H1 (cell line): ENCODE data around the gene WDR76. TPM values are rescaled to one million over a fixed set of nuclear protein-coding genes. Genes with fewer than 3 reads are reported as not detected.

ENCODE experiments used
- CTCF ChIA-PET: fragments of 300-600 bp; sonication (Branson Sonifier 250); formaldehyde crosslinking; loops from one replicate; lab custom pipeline; 2021; ENCODE audit not compliant: partially characterized antibody; lab: Charles Lee
- POLR2A ChIA-PET: fragments of 300-600 bp; sonication (Branson Sonifier 250); formaldehyde crosslinking; loops from one replicate; lab custom pipeline; 2021; ENCODE audit warnings: inconsistent platforms; ENCODE audit not compliant: partially characterized antibody; lab: Charles Lee
- DNase-seq, 2 experiments: peaks; one replicate each; pipeline versions ENCODE4 v3.0.0 to v3.0.0-alpha.2; 2010 to 2022; ENCODE audit warnings: low spot score in 2 of 2, low read depth in 1 of 2, mixed read lengths in 1 of 2
- FAIRE-seq: peaks from 2 replicates; lab custom pipeline; 2011; peaks lifted over from hg19 to GRCh38; lab: Jason Lieb, UNC
- H2AFZ ChIP-seq: 2 replicates; pipeline ENCODE4 v1.8.1; 2012; ENCODE audit warnings: low read length, inconsistent platforms
- H2AK5ac ChIP-seq: 2 replicates; pipeline ENCODE4 v1.6.1; 2013; ENCODE audit warnings: low read depth, low read length
- H2BK120ac ChIP-seq: replicated peaks from 2 replicates; pipeline ENCODE3; 2013; ENCODE audit warnings: low read depth, low read length, inconsistent platforms
- H2BK12ac ChIP-seq: 2 replicates; pipeline ENCODE4 v1.6.1; 2013; ENCODE audit warnings: low read depth, low read length
- H2BK15ac ChIP-seq: 2 replicates; pipeline ENCODE4 v1.6.1; 2013; ENCODE audit warnings: low read length
- H2BK20ac ChIP-seq: 2 replicates; pipeline ENCODE4 v1.6.1; 2013; ENCODE audit warnings: low read length
- H2BK5ac ChIP-seq: 2 replicates; pipeline ENCODE4 v1.6.1; 2013; ENCODE audit warnings: low read depth, low read length
- H3K14ac ChIP-seq: 2 replicates; pipeline ENCODE4 v1.6.1; 2013; ENCODE audit warnings: inconsistent platforms; ENCODE audit not compliant: insufficient read length
- H3K18ac ChIP-seq: 2 replicates; pipeline ENCODE4 v1.6.1; 2013; ENCODE audit warnings: low read length; ENCODE audit errors: extremely low read depth
- H3K23ac ChIP-seq: 2 replicates; pipeline ENCODE4 v1.6.1; 2013; ENCODE audit warnings: inconsistent platforms; ENCODE audit not compliant: insufficient read length
- H3K23me2 ChIP-seq: 2 replicates; pipeline ENCODE4 v1.6.1; 2013; ENCODE audit warnings: low read depth, low read length
- H3K27ac ChIP-seq: 2 replicates; pipeline ENCODE4 v1.6.1; 2011; ENCODE audit warnings: low read depth, low read length, inconsistent platforms
- H3K27me3 ChIP-seq, 4 experiments: replicated peaks in 1 of 4; 1 replicate in 1 of 4; 2 replicates in 3 of 4; pipeline versions ENCODE4 v1.6.1 to v1.8.1; 2011 to 2013; ENCODE audit warnings: low read length in 3 of 4, mild to moderate bottlenecking in 3 of 4, inconsistent platforms in 2 of 4, mixed read lengths in 2 of 4, moderate library complexity in 1 of 4; ENCODE audit not compliant: control insufficient read depth in 3 of 4, insufficient read depth in 3 of 4; ENCODE audit errors: extremely low read depth in 1 of 4
- H3K36me3 ChIP-seq, 4 experiments: 2 replicates each; pipeline versions ENCODE4 v1.6.1 to v1.8.1; 2011 to 2013; ENCODE audit warnings: mild to moderate bottlenecking in 4 of 4, low read length in 3 of 4, moderate library complexity in 2 of 4, control low read depth in 1 of 4, inconsistent platforms in 1 of 4; ENCODE audit not compliant: insufficient read depth in 4 of 4, control insufficient read depth in 2 of 4
- H3K4ac ChIP-seq: replicated peaks from 2 replicates; pipeline ENCODE3; 2013; ENCODE audit warnings: low read length, low read depth, mixed read lengths, inconsistent platforms; ENCODE audit not compliant: insufficient read length
- H3K4me1 ChIP-seq, 4 experiments: replicated peaks in 1 of 4; 1 replicate in 1 of 4; 2 replicates in 3 of 4; pipeline versions ENCODE4 v1.6.1 to v1.8.1; 2011 to 2013; ENCODE audit warnings: low read length in 3 of 4, inconsistent platforms in 2 of 4, mixed read lengths in 1 of 4; ENCODE audit not compliant: insufficient read depth in 4 of 4, control insufficient read depth in 3 of 4
- H3K4me2 ChIP-seq, 2 experiments: 2 replicates each; pipeline versions ENCODE4 v1.6.1 to v1.8.1; 2011 to 2013; ENCODE audit warnings: low read depth in 2 of 2, low read length in 2 of 2, control low read depth in 1 of 2, inconsistent platforms in 1 of 2, mild to moderate bottlenecking in 1 of 2; ENCODE audit not compliant: insufficient read depth in 1 of 2
- H3K4me3 ChIP-seq, 4 experiments: fragments of 200-600, 300-600 bp in 1 of 4; sonication (generic), shearing (Covaris generic), sonication (Bioruptor Twin) in 1 of 4; 2 replicates each; pipeline versions ENCODE4 v1.5.1 to v1.8.1; 2011 to 2016; ENCODE audit warnings: low read length in 4 of 4, low read depth in 3 of 4, control low read depth in 2 of 4, inconsistent platforms in 2 of 4, mild to moderate bottlenecking in 2 of 4, mixed read lengths in 1 of 4, moderate library complexity in 1 of 4; ENCODE audit not compliant: insufficient read depth in 2 of 4; ENCODE audit errors: extremely low read depth in 1 of 4
- H3K56ac ChIP-seq: replicated peaks from 2 replicates; pipeline ENCODE3; 2013; ENCODE audit warnings: low read depth, mild to moderate bottlenecking, mixed read lengths, low read length, inconsistent platforms; ENCODE audit not compliant: insufficient read length
- H3K79me1 ChIP-seq: 2 replicates; pipeline ENCODE4 v1.6.1; 2013; ENCODE audit warnings: low read depth, low read length, control low read depth
- H3K79me2 ChIP-seq, 2 experiments: 2 replicates each; pipeline versions ENCODE4 v1.6.1 to v1.8.1; 2012 to 2013; ENCODE audit warnings: low read length in 2 of 2, mild to moderate bottlenecking in 2 of 2, inconsistent platforms in 1 of 2; ENCODE audit not compliant: insufficient read depth in 2 of 2, control insufficient read depth in 1 of 2
- H3K9ac ChIP-seq, 4 experiments: replicated peaks in 1 of 4; 1 replicate in 1 of 4; 2 replicates in 3 of 4; pipeline versions ENCODE4 v1.6.1 to v1.8.1; 2011 to 2013; ENCODE audit warnings: low read depth in 3 of 4, low read length in 3 of 4, control low read depth in 2 of 4, mild to moderate bottlenecking in 2 of 4, moderate library complexity in 2 of 4, inconsistent platforms in 1 of 4; ENCODE audit errors: extremely low read depth in 1 of 4
- H3K9me3 ChIP-seq, 2 experiments: 2 replicates each; pipeline versions ENCODE4 v1.6.1 to v1.8.1; 2012 to 2013; ENCODE audit warnings: mild to moderate bottlenecking in 2 of 2, moderate library complexity in 2 of 2, control low read depth in 1 of 2, inconsistent platforms in 1 of 2, low read depth in 1 of 2, low read length in 1 of 2, mixed read lengths in 1 of 2; ENCODE audit not compliant: insufficient read depth in 2 of 2
- H4K20me1 ChIP-seq, 2 experiments: replicated peaks in 1 of 2; 2 replicates each; pipeline versions ENCODE3 to v1.8.1; 2011 to 2013; ENCODE audit warnings: inconsistent platforms in 2 of 2, low read length in 2 of 2, mild to moderate bottlenecking in 1 of 2; ENCODE audit not compliant: insufficient read depth in 2 of 2, control insufficient read depth in 1 of 2
- H4K5ac ChIP-seq: 2 replicates; pipeline ENCODE4 v1.6.1; 2013; ENCODE audit warnings: low read length, low read depth, mixed read lengths, inconsistent platforms; ENCODE audit not compliant: insufficient read length
- H4K8ac ChIP-seq: 2 replicates; pipeline ENCODE4 v1.8.0; 2013; ENCODE audit warnings: mild to moderate bottlenecking, moderate library complexity, low read length, inconsistent platforms; ENCODE audit not compliant: insufficient read depth; ENCODE audit errors: extremely low read depth
- H4K91ac ChIP-seq: replicated peaks from 2 replicates; pipeline ENCODE3; 2013; ENCODE audit warnings: low read length, mixed read lengths, inconsistent platforms; ENCODE audit not compliant: insufficient read length
- BCL11A ChIP-seq, 2 experiments: IDR thresholded peaks; one replicate each; pipeline ENCODE4 v1.6.1; 2011; ENCODE audit warnings: low read depth in 2 of 2, low read length in 2 of 2, mild to moderate bottlenecking in 2 of 2
- BRCA1 ChIP-seq: IDR thresholded peaks from 2 replicates; pipeline ENCODE4 v1.6.1; 2012; ENCODE audit warnings: low read depth, low read length, improper control_type of control experiment
- EGR1 ChIP-seq: IDR thresholded peaks from 2 replicates; pipeline ENCODE4 v1.6.1; 2011; ENCODE audit warnings: low read depth, low read length, borderline replicate concordance
- EZH2 ChIP-seq: fragments of 200-600 bp; sonication (generic); IDR thresholded peaks from 2 replicates; pipeline ENCODE4 v1.7.1; 2012; ENCODE audit warnings: low read depth, mild to moderate bottlenecking, moderate library complexity, low read length, inconsistent platforms; ENCODE audit not compliant: severe bottlenecking
- KDM4A ChIP-seq: IDR thresholded peaks from one replicate; pipeline ENCODE4 v1.7.1; 2012; ENCODE audit warnings: low read depth, mild to moderate bottlenecking, moderate library complexity, low read length, inconsistent platforms; ENCODE audit not compliant: severe bottlenecking
- SIN3A ChIP-seq, 2 experiments: IDR thresholded peaks in 1 of 2; conservative IDR thresholded peaks in 1 of 2; 2 replicates each; pipeline ENCODE4 v1.6.1; 2011 to 2012; ENCODE audit warnings: low read length in 2 of 2, improper control_type of control experiment in 1 of 2, low read depth in 1 of 2, mild to moderate bottlenecking in 1 of 2
- SIRT6 ChIP-seq: IDR thresholded peaks from one replicate; pipeline ENCODE4 v1.7.1; 2012; ENCODE audit warnings: low read length, inconsistent platforms
- SP4 ChIP-seq: IDR thresholded peaks from 2 replicates; pipeline ENCODE4 v1.6.1; 2012; ENCODE audit warnings: low read length, inconsistent platforms
- TCF12 ChIP-seq: IDR thresholded peaks from 2 replicates; pipeline ENCODE4 v1.6.1; 2011; ENCODE audit warnings: low read depth, mild to moderate bottlenecking, low read length
- YY1 ChIP-seq: IDR thresholded peaks from 2 replicates; pipeline ENCODE4 v1.6.1; 2011; ENCODE audit warnings: low read depth, mild to moderate bottlenecking, low read length
- WGBS, 2 experiments: shearing (Covaris generic) in 1 of 2; methylation state at CpG; one replicate each; pipeline versions ENCODE4 v1.1.6 to v1.1.7; 2013 to 2015; ENCODE audit warnings: low lambda C conversion rate in 2 of 2, mixed read lengths in 2 of 2, inconsistent platforms in 1 of 2, low coverage in 1 of 2, missing lambda C conversion rate in 1 of 2; ENCODE audit not compliant: insufficient replicate concordance in 2 of 2, insufficient coverage in 1 of 2, insufficient read length in 1 of 2; ENCODE audit errors: extremely low coverage in 1 of 2, missing lambda C conversion rate in 1 of 2; 5-methylcytosine and 5-hydroxymethylcytosine counted together
- polyA plus RNA-seq, 7 experiments: library from polyadenylated mRNA; depleted of rRNA in 3 of 7; stranded (reverse) in 5 of 7; unstranded in 2 of 7; fragments of >200 nt in 5 of 7; fragments of 200-250 nt in 2 of 7; gene quantifications; 1 replicate in 5 of 7; 2 replicates in 1 of 7; 4 replicates in 1 of 7; pipeline versions ENCODE4 v1.2.1 to v1.2.3, GENCODE V29; 2011 to 2013; ENCODE audit warnings: missing spikeins in 2 of 7, mixed read lengths in 2 of 7
- total RNA-seq: library from RNA; stranded (reverse); fragmentation: NEBNext Ultra II Directional; extraction: Animal tissue kit (Norgen Biotek cat#: 25700); gene quantifications from 2 replicates; pipeline ENCODE4 v1.2.1, GENCODE V29; 2021
- TF ChIP-seq, protein P1 (sequence below), 3 experiments: IDR thresholded peaks; 1 replicate in 2 of 3; 2 replicates in 1 of 3; pipeline versions ENCODE4 v1.5.1 to v1.6.1; 2011; ENCODE audit warnings: low read length in 3 of 3, mild to moderate bottlenecking in 3 of 3, inconsistent platforms in 2 of 3, low read depth in 1 of 3, moderate library complexity in 1 of 3; ENCODE audit not compliant: insufficient read depth in 1 of 3; ENCODE audit errors: control extremely low read depth in 1 of 3

WDR76 gene
- total and polyA plus RNA-seq, 2 of the 8 experiments (the other 6 are each of a cell fraction or from before 2014, with no cell fraction given): 4.1 to 18.9 TPM

DNA sequence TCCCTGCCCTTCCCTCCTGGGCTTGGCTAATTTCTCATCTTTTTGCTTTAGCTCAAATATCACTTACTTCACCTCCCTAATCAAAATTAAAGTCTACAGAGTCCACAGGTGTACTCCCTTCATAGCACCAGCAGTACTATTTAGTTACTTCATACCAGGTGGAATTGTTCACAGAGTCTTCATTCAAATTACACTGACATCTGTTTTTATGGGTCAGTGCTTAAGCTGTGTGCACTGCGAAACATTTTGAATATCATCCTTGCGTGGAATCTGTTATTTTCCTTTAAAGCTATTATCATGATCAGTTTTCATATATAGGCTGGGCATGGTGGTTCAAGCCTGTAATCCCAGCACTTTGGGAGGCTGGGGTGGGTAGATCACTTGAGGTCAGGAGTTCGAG is 37.4 kb upstream of the WDR76 start:
- Histone ChIP-seq H2AK5ac (no peak overlapping the region), H3K79me2 (peaks cover 0 to 22% of the 10 kb centered on the region in 2 experiments; a peak in 2 of 4 replicates), H2BK12ac (no peak overlapping the region), H2BK20ac (no peak overlapping the region), H3K4ac (no peak overlapping the region), H3K4me2 (no peak overlapping the region), H2BK15ac (no peak overlapping the region), H4K91ac (no peak overlapping the region), H3K9ac (no peak overlapping the region), H3K27ac (no peak overlapping the region), H3K36me3 (peaks cover 4 to 13% (median 8%) of the 10 kb centered on the region in 4 experiments), H3K27me3 (no peaks in the 10 kb centered on the region), H4K20me1 (peaks cover 4 to 6% of the 10 kb centered on the region in 2 experiments), H4K5ac (no peak overlapping the region), H3K18ac (no peak overlapping the region), H3K56ac (no peak overlapping the region), H3K79me1 (peaks cover 13% of the 10 kb centered on the region), H3K4me1 (peaks cover 3 to 9% (median 8%) of the 10 kb centered on the region in 4 experiments; a peak in 6 of 7 replicates), H3K23me2 (peaks cover 4% of the 10 kb centered on the region), H3K14ac (no peak overlapping the region), H3K9me3 (no peaks in the 10 kb centered on the region), H2AFZ (no peak overlapping the region), H3K4me3 (no peak overlapping the region), H2BK120ac (no peak overlapping the region), H3K23ac (no peak overlapping the region), H4K8ac (no peak overlapping the region), H2BK5ac (no peak overlapping the region)
- WGBS, 2 experiments: 91% methylated on average over 3 of the region's 3 CpGs; no CpG with 5 or more reads in 1 of the 2 experiments
- DNase-seq (no peak), FAIRE-seq (no peak)
- POLR2A ChIA-PET: interaction anchor here (4.9 kb wide), 1 partner anchor 13 kb away, joined by 39 read pairs; the partner anchor contains the start of gene ELL3
- CTCF ChIA-PET: interaction anchor here (0.9 to 7.5 kb wide), 2 partner anchors 11 to 15 kb away, joined by 3 to 50 read pairs; partner anchors contain the start of gene ELL3
- TF ChIP-seq YY1: no peak
- no peak for TF ChIP-seq EZH2
- no peak for TF ChIP-seq BCL11A (IDR thresholded peaks at IDR 0.05; ENCODE audit: low read depth in 2 of 2, low read length in 2 of 2)
- no peak for TF ChIP-seq TCF12
- TF ChIP-seq, protein P1, sequence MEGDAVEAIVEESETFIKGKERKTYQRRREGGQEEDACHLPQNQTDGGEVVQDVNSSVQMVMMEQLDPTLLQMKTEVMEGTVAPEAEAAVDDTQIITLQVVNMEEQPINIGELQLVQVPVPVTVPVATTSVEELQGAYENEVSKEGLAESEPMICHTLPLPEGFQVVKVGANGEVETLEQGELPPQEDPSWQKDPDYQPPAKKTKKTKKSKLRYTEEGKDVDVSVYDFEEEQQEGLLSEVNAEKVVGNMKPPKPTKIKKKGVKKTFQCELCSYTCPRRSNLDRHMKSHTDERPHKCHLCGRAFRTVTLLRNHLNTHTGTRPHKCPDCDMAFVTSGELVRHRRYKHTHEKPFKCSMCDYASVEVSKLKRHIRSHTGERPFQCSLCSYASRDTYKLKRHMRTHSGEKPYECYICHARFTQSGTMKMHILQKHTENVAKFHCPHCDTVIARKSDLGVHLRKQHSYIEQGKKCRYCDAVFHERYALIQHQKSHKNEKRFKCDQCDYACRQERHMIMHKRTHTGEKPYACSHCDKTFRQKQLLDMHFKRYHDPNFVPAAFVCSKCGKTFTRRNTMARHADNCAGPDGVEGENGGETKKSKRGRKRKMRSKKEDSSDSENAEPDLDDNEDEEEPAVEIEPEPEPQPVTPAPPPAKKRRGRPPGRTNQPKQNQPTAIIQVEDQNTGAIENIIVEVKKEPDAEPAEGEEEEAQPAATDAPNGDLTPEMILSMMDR (IDR thresholded peaks at IDR 0.05; ENCODE audit: control extremely low read depth in 1 of 3, insufficient read depth in 1 of 3, low read depth in 1 of 3, low read length in 3 of 3): no peak
- no peak for TF ChIP-seq EGR1
- no peak for TF ChIP-seq KDM4A
- TF ChIP-seq SIN3A (conservative IDR thresholded peaks at IDR 0.05 in 1 of 2, IDR thresholded peaks at IDR 0.05 in 1 of 2; ENCODE audit: low read depth in 1 of 2, low read length in 2 of 2): no peak
- no peak for TF ChIP-seq SP4
- TF ChIP-seq BRCA1: no peak
- no peak for TF ChIP-seq SIRT6
